Measurements from ENCODE around the gene WDFY1.

DNA sequence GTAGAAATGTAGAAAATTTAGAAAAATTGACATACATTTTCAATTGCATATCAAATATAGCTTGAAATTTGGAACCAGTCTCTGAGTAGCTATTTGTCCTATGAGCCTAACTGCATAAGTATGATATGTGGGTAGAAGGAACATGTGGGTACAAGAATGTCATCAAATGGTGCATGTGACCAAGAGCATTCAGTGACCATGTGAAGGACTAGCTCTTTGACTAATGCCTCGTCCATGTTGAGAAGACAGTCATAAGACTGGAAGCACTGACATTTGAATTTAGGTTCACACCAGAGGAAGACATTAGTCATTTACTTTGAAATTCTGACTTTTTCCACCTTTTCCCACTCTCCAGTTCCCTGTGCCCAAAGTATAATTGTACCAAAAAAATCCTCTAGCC lies 24.7 kb upstream of the WDFY1 start:
- no peak for TF ChIP-seq POLR2A (IDR thresholded peaks at IDR 0.05)
- TF ChIP-seq, protein P1, sequence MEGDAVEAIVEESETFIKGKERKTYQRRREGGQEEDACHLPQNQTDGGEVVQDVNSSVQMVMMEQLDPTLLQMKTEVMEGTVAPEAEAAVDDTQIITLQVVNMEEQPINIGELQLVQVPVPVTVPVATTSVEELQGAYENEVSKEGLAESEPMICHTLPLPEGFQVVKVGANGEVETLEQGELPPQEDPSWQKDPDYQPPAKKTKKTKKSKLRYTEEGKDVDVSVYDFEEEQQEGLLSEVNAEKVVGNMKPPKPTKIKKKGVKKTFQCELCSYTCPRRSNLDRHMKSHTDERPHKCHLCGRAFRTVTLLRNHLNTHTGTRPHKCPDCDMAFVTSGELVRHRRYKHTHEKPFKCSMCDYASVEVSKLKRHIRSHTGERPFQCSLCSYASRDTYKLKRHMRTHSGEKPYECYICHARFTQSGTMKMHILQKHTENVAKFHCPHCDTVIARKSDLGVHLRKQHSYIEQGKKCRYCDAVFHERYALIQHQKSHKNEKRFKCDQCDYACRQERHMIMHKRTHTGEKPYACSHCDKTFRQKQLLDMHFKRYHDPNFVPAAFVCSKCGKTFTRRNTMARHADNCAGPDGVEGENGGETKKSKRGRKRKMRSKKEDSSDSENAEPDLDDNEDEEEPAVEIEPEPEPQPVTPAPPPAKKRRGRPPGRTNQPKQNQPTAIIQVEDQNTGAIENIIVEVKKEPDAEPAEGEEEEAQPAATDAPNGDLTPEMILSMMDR (IDR thresholded peaks at IDR 0.05): no peak
